ENCODE data around the gene ARHGAP42.

The ARHGAP42 gene

GRCh38 chr11:100966366-100966765 is 279.3 kb downstream of the ARHGAP42 start:
- Histone ChIP-seq H3K9me3 (ENCODE audit: control insufficient read depth in 1 of 2, low read length in 2 of 2) (no peaks in the 10 kb centered on the region), H3K36me3 (ENCODE audit: control insufficient read depth in 1 of 2, insufficient read depth in 2 of 2, low read length in 2 of 2) (peaks cover 10 to 21% of the 10 kb centered on the region in 2 donors), H3K27ac (ENCODE audit: low read depth, low read length) (no peak overlapping the region), H3K4me1 (ENCODE audit: control insufficient read depth in 1 of 2, insufficient read depth in 2 of 2, low read length in 2 of 2) (no peaks in the 10 kb centered on the region), H3K27me3 (ENCODE audit: control insufficient read depth in 1 of 2, insufficient read depth in 2 of 2, low read length in 2 of 2) (no peaks in the 10 kb centered on the region), H3K4me3 (ENCODE audit: low read depth in 1 of 2, low read length in 2 of 2) (no peak overlapping the region), H3K9ac (ENCODE audit: low read depth in 1 of 2, low read length in 2 of 2) (no peak overlapping the region)

GRCh38 chr11:100969008-100969407 is 281.9 kb downstream of the ARHGAP42 start:
- Histone ChIP-seq H3K9ac (ENCODE audit: low read depth in 1 of 2, low read length in 2 of 2) (no peak overlapping the region), H3K4me3 (ENCODE audit: low read depth in 1 of 2, low read length in 2 of 2) (no peak overlapping the region), H3K36me3 (ENCODE audit: control insufficient read depth in 1 of 2, insufficient read depth in 2 of 2, low read length in 2 of 2) (peaks cover 7 to 12% of the 10 kb centered on the region in 2 donors), H3K27me3 (ENCODE audit: control insufficient read depth in 1 of 2, insufficient read depth in 2 of 2, low read length in 2 of 2) (no peaks in the 10 kb centered on the region), H3K4me1 (ENCODE audit: control insufficient read depth in 1 of 2, insufficient read depth in 2 of 2, low read length in 2 of 2) (no peaks in the 10 kb centered on the region), H3K9me3 (ENCODE audit: control insufficient read depth in 1 of 2, low read length in 2 of 2) (no peaks in the 10 kb centered on the region), H3K27ac (ENCODE audit: low read depth, low read length) (no peak overlapping the region)

GRCh38 chr11:100970283-100971164 is 283.4 kb downstream of the ARHGAP42 start:
- H3K27me3 ChIP-seq (ENCODE audit: control insufficient read depth in 1 of 2, insufficient read depth in 2 of 2, low read length in 2 of 2) = no peaks in the 10 kb centered on the region
- H3K4me1 ChIP-seq (ENCODE audit: control insufficient read depth in 1 of 2, insufficient read depth in 2 of 2, low read length in 2 of 2) = no peaks in the 10 kb centered on the region
- H3K36me3 ChIP-seq (ENCODE audit: control insufficient read depth in 1 of 2, insufficient read depth in 2 of 2, low read length in 2 of 2) = peaks cover 9 to 10% of the 10 kb centered on the region in 2 donors
- H3K4me3 ChIP-seq (ENCODE audit: low read depth in 1 of 2, low read length in 2 of 2) = no peak overlapping the region
- no peak overlapping the region for H3K9ac ChIP-seq (ENCODE audit: low read depth in 1 of 2, low read length in 2 of 2)
- no peaks in the 10 kb centered on the region for H3K9me3 ChIP-seq (ENCODE audit: control insufficient read depth in 1 of 2, low read length in 2 of 2)
- no peak overlapping the region for H3K27ac ChIP-seq (ENCODE audit: low read depth, low read length)

- Histone ChIP-seq H3K9me3 (ENCODE audit: control insufficient read depth in 1 of 2, low read length in 2 of 2) (no peaks in the 10 kb centered on the region), H3K4me1 (ENCODE audit: control insufficient read depth in 1 of 2, insufficient read depth in 2 of 2, low read length in 2 of 2) (no peaks in the 10 kb centered on the region), H3K9ac (ENCODE audit: low read depth in 1 of 2, low read length in 2 of 2) (no peak overlapping the region), H3K36me3 (ENCODE audit: control insufficient read depth in 1 of 2, insufficient read depth in 2 of 2, low read length in 2 of 2) (peaks cover 16 to 24% of the 10 kb centered on the region in 2 donors), H3K4me3 (ENCODE audit: low read depth in 1 of 2, low read length in 2 of 2) (no peak overlapping the region), H3K27ac (ENCODE audit: low read depth, low read length) (no peak overlapping the region), H3K27me3 (ENCODE audit: control insufficient read depth in 1 of 2, insufficient read depth in 2 of 2, low read length in 2 of 2) (no peaks in the 10 kb centered on the region)
These were observed 285.0 kb downstream of the ARHGAP42 start for GRCh38 chr11:100972046-100972445.

GRCh38 chr11:100978442-100978841 is 291.4 kb downstream of the ARHGAP42 start:
- H3K4me3 ChIP-seq (ENCODE audit: low read depth in 1 of 2, low read length in 2 of 2) = no peak overlapping the region
- H3K36me3 ChIP-seq (ENCODE audit: control insufficient read depth in 1 of 2, insufficient read depth in 2 of 2, low read length in 2 of 2) = peaks cover 14 to 39% of the 10 kb centered on the region in 2 donors
- no peak overlapping the region for H3K27ac ChIP-seq (ENCODE audit: low read depth, low read length)
- no peaks in the 10 kb centered on the region for H3K4me1 ChIP-seq (ENCODE audit: control insufficient read depth in 1 of 2, insufficient read depth in 2 of 2, low read length in 2 of 2)
- H3K27me3 ChIP-seq (ENCODE audit: control insufficient read depth in 1 of 2, insufficient read depth in 2 of 2, low read length in 2 of 2) = no peaks in the 10 kb centered on the region
- H3K9ac ChIP-seq (ENCODE audit: low read depth in 1 of 2, low read length in 2 of 2) = no peak overlapping the region
- no peaks in the 10 kb centered on the region for H3K9me3 ChIP-seq (ENCODE audit: control insufficient read depth in 1 of 2, low read length in 2 of 2)

- H3K9me3 ChIP-seq (ENCODE audit: control insufficient read depth in 1 of 2, low read length in 2 of 2) = no peaks in the 10 kb centered on the region
These were observed 291.9 kb downstream of the ARHGAP42 start for GRCh38 chr11:100978939-100979338.

GRCh38 chr11:100980156-100980555 is 293.1 kb downstream of the ARHGAP42 start:
- Histone ChIP-seq H3K27me3 (ENCODE audit: control insufficient read depth in 1 of 2, insufficient read depth in 2 of 2, low read length in 2 of 2) (no peaks in the 10 kb centered on the region), H3K27ac (ENCODE audit: low read depth, low read length) (no peak overlapping the region), H3K4me1 (ENCODE audit: control insufficient read depth in 1 of 2, insufficient read depth in 2 of 2, low read length in 2 of 2) (no peaks in the 10 kb centered on the region), H3K9me3 (ENCODE audit: control insufficient read depth in 1 of 2, low read length in 2 of 2) (no peaks in the 10 kb centered on the region), H3K4me3 (ENCODE audit: low read depth in 1 of 2, low read length in 2 of 2) (no peak overlapping the region), H3K9ac (ENCODE audit: low read depth in 1 of 2, low read length in 2 of 2) (no peak overlapping the region), H3K36me3 (ENCODE audit: control insufficient read depth in 1 of 2, insufficient read depth in 2 of 2, low read length in 2 of 2) (peaks cover 8 to 30% of the 10 kb centered on the region in 2 donors)

More at GRCh38 chr11:100978939-100979338, 291.9 kb downstream of the ARHGAP42 start:
- Histone ChIP-seq H3K9ac (ENCODE audit: low read depth in 1 of 2, low read length in 2 of 2) (no peak overlapping the region), H3K36me3 (ENCODE audit: control insufficient read depth in 1 of 2, insufficient read depth in 2 of 2, low read length in 2 of 2) (peaks cover 14 to 39% of the 10 kb centered on the region in 2 donors), H3K27me3 (ENCODE audit: control insufficient read depth in 1 of 2, insufficient read depth in 2 of 2, low read length in 2 of 2) (no peaks in the 10 kb centered on the region), H3K4me1 (ENCODE audit: control insufficient read depth in 1 of 2, insufficient read depth in 2 of 2, low read length in 2 of 2) (no peaks in the 10 kb centered on the region), H3K4me3 (ENCODE audit: low read depth in 1 of 2, low read length in 2 of 2) (no peak overlapping the region), H3K27ac (ENCODE audit: low read depth, low read length) (no peak overlapping the region)

GRCh38 chr11:100981196-100981824 is 294.2 kb downstream of the ARHGAP42 start:
- H3K27me3 ChIP-seq (ENCODE audit: control insufficient read depth in 1 of 2, insufficient read depth in 2 of 2, low read length in 2 of 2) = no peaks in the 10 kb centered on the region
- H3K9me3 ChIP-seq (ENCODE audit: control insufficient read depth in 1 of 2, low read length in 2 of 2) = no peaks in the 10 kb centered on the region
- no peak overlapping the region for H3K4me3 ChIP-seq (ENCODE audit: low read depth in 1 of 2, low read length in 2 of 2)
- no peak overlapping the region for H3K27ac ChIP-seq (ENCODE audit: low read depth, low read length)
- H3K36me3 ChIP-seq (ENCODE audit: control insufficient read depth in 1 of 2, insufficient read depth in 2 of 2, low read length in 2 of 2) = peaks cover 3 to 22% of the 10 kb centered on the region in 2 donors
- no peak overlapping the region for H3K9ac ChIP-seq (ENCODE audit: low read depth in 1 of 2, low read length in 2 of 2)
- no peaks in the 10 kb centered on the region for H3K4me1 ChIP-seq (ENCODE audit: control insufficient read depth in 1 of 2, insufficient read depth in 2 of 2, low read length in 2 of 2)

- Histone ChIP-seq H3K27ac (ENCODE audit: low read depth, low read length) (no peak overlapping the region), H3K4me3 (ENCODE audit: low read depth in 1 of 2, low read length in 2 of 2) (no peak overlapping the region), H3K9ac (ENCODE audit: low read depth in 1 of 2, low read length in 2 of 2) (no peak overlapping the region), H3K4me1 (ENCODE audit: control insufficient read depth in 1 of 2, insufficient read depth in 2 of 2, low read length in 2 of 2) (no peaks in the 10 kb centered on the region), H3K9me3 (ENCODE audit: control insufficient read depth in 1 of 2, low read length in 2 of 2) (no peaks in the 10 kb centered on the region), H3K36me3 (ENCODE audit: control insufficient read depth in 1 of 2, insufficient read depth in 2 of 2, low read length in 2 of 2) (peaks cover 0 to 9% of the 10 kb centered on the region in 2 donors), H3K27me3 (ENCODE audit: control insufficient read depth in 1 of 2, insufficient read depth in 2 of 2, low read length in 2 of 2) (no peaks in the 10 kb centered on the region)
These were observed 297.6 kb downstream of the ARHGAP42 start for GRCh38 chr11:100984668-100985067.

GRCh38 chr11:100990931-100991330 is 303.8 kb downstream of the ARHGAP42 start:
- Histone ChIP-seq H3K4me1 (ENCODE audit: control insufficient read depth in 1 of 2, insufficient read depth in 2 of 2, low read length in 2 of 2) (no peaks in the 10 kb centered on the region), H3K9ac (ENCODE audit: low read depth in 1 of 2, low read length in 2 of 2) (no peak overlapping the region), H3K27ac (ENCODE audit: low read depth, low read length) (no peak overlapping the region), H3K36me3 (ENCODE audit: control insufficient read depth in 1 of 2, insufficient read depth in 2 of 2, low read length in 2 of 2) (peaks cover 0 to 5% of the 10 kb centered on the region in 2 donors), H3K9me3 (ENCODE audit: control insufficient read depth in 1 of 2, low read length in 2 of 2) (no peaks in the 10 kb centered on the region), H3K4me3 (ENCODE audit: low read depth in 1 of 2, low read length in 2 of 2) (no peak overlapping the region), H3K27me3 (ENCODE audit: control insufficient read depth in 1 of 2, insufficient read depth in 2 of 2, low read length in 2 of 2) (no peaks in the 10 kb centered on the region)

All from duodenal mucosa (tissue), 2 donors.